GM19467 (cell line): ENCODE data around the gene ARL13B.
"Not testable (repeated sequence)": the region's sequence is repeated elsewhere in the genome, so short reads cannot be mapped to it uniquely, and the experiment has no call there.

Experiments used
- ATAC-seq: cut with Tn5 transposase; IDR thresholded peaks from one replicate; pipeline ENCODE4 v1.9.1; 2021; ENCODE audit warnings: mild to moderate bottlenecking, moderate library complexity; ENCODE audit not compliant: unreplicated experiment

The ARL13B gene

GRCh38 chr3:93979850-93980676, at the start of gene ARL13B:
ARL13B (plus strand) TSS chr3:93980155; CDS start chr3:93980424, 269 bp downstream.
- peak; percentile 100 for ATAC-seq

- ATAC-seq = no peak
These were observed 48.2 kb upstream of the ARL13B start for GRCh38 chr3:93931597-93932229.

GRCh38 chr3:93934366-93935046, 45.4 kb upstream of the ARL13B start:
- ATAC-seq = no peak

GRCh38 chr3:93936549-93936948, 43.4 kb upstream of the ARL13B start:
- no peak for ATAC-seq

GRCh38 chr3:93937485-93937884, 42.5 kb upstream of the ARL13B start:
- not testable (repeated sequence) for ATAC-seq

GRCh38 chr3:93949958-93950357, 30.0 kb upstream of the ARL13B start:
- ATAC-seq = not testable (repeated sequence)

- ATAC-seq = no peak
These were observed 18.9 kb upstream of the ARL13B start for GRCh38 chr3:93961026-93961425.

- ATAC-seq = no peak
These were observed 18.5 kb upstream of the ARL13B start for GRCh38 chr3:93961489-93961888.

GRCh38 chr3:93962798-93963197, 17.2 kb upstream of the ARL13B start:
- no peak for ATAC-seq

- ATAC-seq = not testable (repeated sequence)
These were observed 14.8 kb upstream of the ARL13B start for GRCh38 chr3:93965106-93965505.

- ATAC-seq = no peak
These were observed 10.5 kb upstream of the ARL13B start for GRCh38 chr3:93969443-93969842.

- no peak for ATAC-seq
These were observed 10.0 kb upstream of the ARL13B start for GRCh38 chr3:93969997-93970396.

- ATAC-seq = peak; percentile 89
These were observed 6.5 kb upstream of the ARL13B start, which contains the start of gene PROS1 for GRCh38 chr3:93973131-93974126. PROS1 (minus strand) TSS chr3:93973896; CDS start chr3:93973749, 147 bp downstream.

- ATAC-seq = no peak
These were observed 1.7 kb downstream of the ARL13B start for GRCh38 chr3:93981649-93982048.

- no peak for ATAC-seq
These were observed 3.5 kb downstream of the ARL13B start for GRCh38 chr3:93983408-93983807.

- ATAC-seq = no peak
These were observed 4.7 kb downstream of the ARL13B start for GRCh38 chr3:93984618-93985017.

GRCh38 chr3:93988283-93988682, 8.3 kb downstream of the ARL13B start:
- no peak for ATAC-seq

- no peak for ATAC-seq
These were observed 8.8 kb downstream of the ARL13B start for GRCh38 chr3:93988764-93989163.

- ATAC-seq = no peak
These were observed 9.3 kb downstream of the ARL13B start for GRCh38 chr3:93989241-93989640.

- ATAC-seq = no peak
These were observed 11.7 kb downstream of the ARL13B start for GRCh38 chr3:93991631-93992030.
